ENCODE results near the gene STUB1.
A peak's percentile ranks its signal among the peaks of the same experiment; 100 is the strongest.

Gene STUB1

GRCh38 chr16:667780-668518, 12.3 kb upstream of the STUB1 start, which contains the start of gene RHOT2:
TSS of gene RHOT2 (plus strand) at chr16:668132. CDS start at chr16:668200, 68 bp downstream.
- DNase-seq, result peak; percentile 92

GRCh38 chr16:668519-669171, 11.6 kb upstream of the STUB1 start:
- no peak for DNase-seq

GRCh38 chr16:669666-670065, 10.5 kb upstream of the STUB1 start:
- no peak for DNase-seq

- DNase-seq, result no peak
Observed at GRCh38 chr16:670485-671352, 9.5 kb upstream of the STUB1 start.

- no peak for DNase-seq
Observed at GRCh38 chr16:671353-672131, 8.7 kb upstream of the STUB1 start.

- DNase-seq, result no peak
Observed at GRCh38 chr16:672371-672770, 7.8 kb upstream of the STUB1 start.

- no peak for DNase-seq
Observed at GRCh38 chr16:672851-673250, 7.4 kb upstream of the STUB1 start.

GRCh38 chr16:673399-673991, 6.7 kb upstream of the STUB1 start:
- DNase-seq, result no peak

GRCh38 chr16:674214-674881, 5.9 kb upstream of the STUB1 start:
- DNase-seq, result no peak

- no peak for DNase-seq
Observed at GRCh38 chr16:674968-675883, 5.0 kb upstream of the STUB1 start, which contains the start of gene RHBDL1. TSS of gene RHBDL1 (plus strand) at chr16:675671. CDS start at chr16:675791, 120 bp downstream.

GRCh38 chr16:675884-676564, 4.2 kb upstream of the STUB1 start:
- DNase-seq, result no peak

- DNase-seq, result no peak
Observed at GRCh38 chr16:676565-676902, 3.7 kb upstream of the STUB1 start.

- DNase-seq, result no peak
Observed at GRCh38 chr16:676913-677312, 3.3 kb upstream of the STUB1 start.

GRCh38 chr16:677316-678190, 2.7 kb upstream of the STUB1 start:
- no peak for DNase-seq

- no peak for DNase-seq
Observed at GRCh38 chr16:678209-678857, 1.9 kb upstream of the STUB1 start.

- peak; percentile 86 for DNase-seq
Observed at GRCh38 chr16:678858-679813, 1.1 kb upstream of the STUB1 start.

- no peak for DNase-seq
Observed at GRCh38 chr16:680625-680945, 375 bp downstream of the STUB1 start.

All from NCI-H2227 treated with DMSO at 0.1 percent for 48 hours (cell line).